ENCODE results near the gene ZNF778.

The ZNF778 gene

DNA sequence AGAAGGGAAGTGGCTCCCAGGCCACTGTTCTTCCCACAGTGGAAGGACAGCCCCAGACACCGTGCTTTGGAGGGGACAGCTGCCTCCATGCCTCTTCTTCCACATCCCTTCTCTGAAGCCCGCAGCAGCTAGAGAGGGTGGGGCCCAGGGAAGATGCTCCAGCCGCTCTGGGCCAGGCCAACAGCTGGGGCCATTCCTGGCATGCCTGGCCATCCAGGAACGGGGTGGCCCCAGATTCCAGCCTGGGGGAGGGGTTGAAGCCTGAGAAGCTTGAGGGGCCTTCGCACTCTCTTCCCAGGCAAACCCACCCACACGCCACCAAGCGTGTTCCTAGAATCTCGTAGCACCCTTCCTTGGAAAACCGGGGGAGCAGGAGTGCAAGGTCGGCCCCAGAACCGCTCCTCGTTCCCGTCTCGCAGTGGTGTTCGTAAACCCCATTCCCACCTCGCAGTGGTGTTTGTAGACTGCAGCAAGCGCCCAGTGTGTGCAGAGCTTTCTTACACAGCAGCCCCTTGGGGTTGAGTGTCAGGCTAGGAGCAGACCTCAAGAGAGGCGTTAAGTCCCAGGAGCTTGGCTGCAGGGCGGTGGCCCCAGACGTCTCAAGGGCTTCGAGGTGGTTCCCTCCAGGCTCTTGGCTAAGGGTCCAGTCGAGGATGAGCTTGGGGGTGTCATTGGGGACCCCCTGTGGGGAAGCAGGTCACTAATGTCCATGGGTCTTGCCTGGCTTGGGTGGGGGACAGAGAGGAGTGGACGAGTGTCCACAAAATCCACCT lies 43.3 kb upstream of the ZNF778 start:
- peaks cover 0 to 97% of the 10 kb centered on the region in 2 donors for H3K27me3 ChIP-seq
- TF ChIP-seq, protein P1, sequence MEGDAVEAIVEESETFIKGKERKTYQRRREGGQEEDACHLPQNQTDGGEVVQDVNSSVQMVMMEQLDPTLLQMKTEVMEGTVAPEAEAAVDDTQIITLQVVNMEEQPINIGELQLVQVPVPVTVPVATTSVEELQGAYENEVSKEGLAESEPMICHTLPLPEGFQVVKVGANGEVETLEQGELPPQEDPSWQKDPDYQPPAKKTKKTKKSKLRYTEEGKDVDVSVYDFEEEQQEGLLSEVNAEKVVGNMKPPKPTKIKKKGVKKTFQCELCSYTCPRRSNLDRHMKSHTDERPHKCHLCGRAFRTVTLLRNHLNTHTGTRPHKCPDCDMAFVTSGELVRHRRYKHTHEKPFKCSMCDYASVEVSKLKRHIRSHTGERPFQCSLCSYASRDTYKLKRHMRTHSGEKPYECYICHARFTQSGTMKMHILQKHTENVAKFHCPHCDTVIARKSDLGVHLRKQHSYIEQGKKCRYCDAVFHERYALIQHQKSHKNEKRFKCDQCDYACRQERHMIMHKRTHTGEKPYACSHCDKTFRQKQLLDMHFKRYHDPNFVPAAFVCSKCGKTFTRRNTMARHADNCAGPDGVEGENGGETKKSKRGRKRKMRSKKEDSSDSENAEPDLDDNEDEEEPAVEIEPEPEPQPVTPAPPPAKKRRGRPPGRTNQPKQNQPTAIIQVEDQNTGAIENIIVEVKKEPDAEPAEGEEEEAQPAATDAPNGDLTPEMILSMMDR (IDR thresholded peaks at IDR 0.05), result no peak
- H3K36me3 ChIP-seq, result no peaks in the 10 kb centered on the region
- no peak for DNase-seq
- H3K9me3 ChIP-seq, result no peaks in the 10 kb centered on the region
- intact Hi-C loops (cut with DNase I; ENCODE audit: low total_unique reads), result no loop called here
- H3K27ac ChIP-seq, result no peak overlapping the region
- peaks cover 0 to 24% (median 16%) of the 10 kb centered on the region in 4 donors for H3K4me1 ChIP-seq
- no peak overlapping the region for H3K4me3 ChIP-seq

DNA sequence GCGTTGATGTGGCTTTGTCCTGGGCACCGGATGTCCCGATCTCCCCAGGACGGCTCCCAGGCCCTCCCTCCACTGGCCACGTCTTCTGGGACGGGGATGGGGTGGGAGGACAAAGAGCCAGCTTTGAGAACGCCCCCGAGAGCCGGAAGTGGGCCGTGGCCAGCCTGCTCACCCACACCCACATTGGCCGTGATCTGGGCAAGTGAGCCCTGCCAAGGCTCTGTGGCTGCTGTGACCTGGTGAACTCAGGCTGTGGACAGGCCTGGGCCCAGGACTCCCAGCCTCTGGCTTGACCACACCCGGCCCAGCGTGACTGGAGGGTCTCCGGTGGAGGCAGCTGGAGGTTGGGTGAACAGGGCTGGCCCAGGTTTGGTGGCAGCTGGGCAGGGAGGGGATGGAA lies 42.6 kb upstream of the ZNF778 start:
- Histone ChIP-seq H3K4me1 (peaks cover 0 to 24% (median 16%) of the 10 kb centered on the region in 4 donors), H3K9me3 (no peaks in the 10 kb centered on the region), H3K27me3 (peaks cover 0 to 97% of the 10 kb centered on the region in 2 donors), H3K27ac (no peak overlapping the region), H3K36me3 (no peaks in the 10 kb centered on the region), H3K4me3 (no peak overlapping the region)
- intact Hi-C loops (cut with DNase I; ENCODE audit: low total_unique reads), result no loop called here
- no peak for DNase-seq
- TF ChIP-seq, protein P1 (IDR thresholded peaks at IDR 0.05), result no peak

DNA sequence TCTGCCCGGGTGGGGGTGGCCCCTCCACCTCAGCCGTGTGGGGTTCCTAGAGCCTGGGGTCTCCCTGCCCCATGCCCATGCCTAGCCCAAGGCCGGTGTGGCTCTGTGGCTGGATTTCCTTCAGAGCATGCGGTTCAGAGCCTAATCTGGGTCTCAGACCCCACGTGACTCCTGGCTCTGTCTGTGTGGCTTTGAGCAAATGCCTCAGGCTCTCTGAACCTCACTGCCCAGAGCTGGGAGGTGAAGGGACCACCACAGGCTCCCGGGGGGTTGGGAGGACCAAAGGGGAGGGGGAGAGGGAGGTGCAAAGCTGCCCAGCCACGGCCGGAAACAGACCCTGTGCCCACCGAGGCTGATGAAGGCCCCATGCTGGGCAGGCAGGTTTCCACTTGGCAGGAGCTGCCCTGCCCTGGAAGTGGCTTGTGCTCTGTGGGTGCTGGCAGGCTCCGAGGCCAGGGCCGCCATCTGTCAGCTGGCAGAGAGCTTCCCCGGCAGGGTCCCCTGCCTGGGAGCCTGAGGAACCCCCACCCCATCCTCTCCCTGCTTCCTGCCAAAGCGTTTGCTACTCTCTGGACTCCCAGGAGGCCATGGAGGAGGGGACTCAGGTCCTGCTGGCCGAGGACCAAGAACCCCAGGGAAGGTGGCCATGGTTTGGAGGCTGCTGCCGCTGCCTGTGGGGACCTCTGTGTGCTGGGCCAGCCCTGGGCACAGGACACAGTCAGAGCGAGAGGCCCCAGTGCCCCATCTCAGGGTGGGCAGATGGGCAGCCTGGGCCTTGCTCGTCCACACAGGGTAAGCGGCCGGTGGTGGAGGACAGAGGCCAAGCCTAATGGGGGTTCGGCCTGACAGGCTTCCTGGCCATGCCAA lies 42.0 kb upstream of the ZNF778 start:
- Histone ChIP-seq H3K27ac (no peak overlapping the region), H3K4me3 (no peak overlapping the region), H3K36me3 (no peaks in the 10 kb centered on the region), H3K27me3 (peaks cover 0 to 97% of the 10 kb centered on the region in 2 donors), H3K9me3 (no peaks in the 10 kb centered on the region), H3K4me1 (peaks cover 0 to 18% (median 14%) of the 10 kb centered on the region in 4 donors)
- intact Hi-C loops (cut with DNase I; ENCODE audit: low total_unique reads), result no loop called here
- DNase-seq, result no peak
- TF ChIP-seq, protein P1 (IDR thresholded peaks at IDR 0.05), result no peak

DNA sequence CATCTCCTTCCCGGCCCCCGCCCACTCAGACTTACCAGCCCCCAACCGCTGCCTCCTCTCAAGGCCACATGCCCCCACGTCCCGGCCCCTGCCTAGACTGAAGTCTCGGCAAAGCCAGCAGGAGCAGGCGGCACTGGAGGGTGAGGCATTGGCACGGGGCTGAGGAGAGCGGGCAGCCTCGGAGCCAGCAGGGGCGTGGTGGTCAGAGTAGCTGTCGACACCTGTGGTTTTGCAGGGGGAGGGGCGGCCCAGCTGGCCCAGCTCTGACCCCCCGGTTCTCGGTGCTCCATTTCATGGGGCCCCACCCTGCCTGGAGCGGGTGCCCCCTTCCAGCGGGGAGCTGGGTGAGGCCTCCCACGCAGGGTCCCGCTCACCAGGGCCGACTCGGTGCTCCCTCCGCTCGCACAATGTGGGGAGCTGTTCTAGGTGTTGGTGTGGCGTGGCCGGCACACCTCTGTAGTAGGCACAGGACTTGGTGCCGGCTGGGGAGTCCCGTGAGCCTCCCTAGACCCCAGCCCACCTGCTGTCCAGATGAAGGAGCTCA lies 41.3 kb upstream of the ZNF778 start:
- H3K27me3 ChIP-seq, result peaks cover 0 to 93% of the 10 kb centered on the region in 2 donors
- TF ChIP-seq, protein P1 (IDR thresholded peaks at IDR 0.05), result no peak
- no peak overlapping the region for H3K4me3 ChIP-seq
- H3K36me3 ChIP-seq, result no peaks in the 10 kb centered on the region
- peaks cover 0 to 11% (median 7%) of the 10 kb centered on the region in 4 donors for H3K4me1 ChIP-seq
- H3K9me3 ChIP-seq, result no peaks in the 10 kb centered on the region
- DNase-seq, result no peak
- no peak overlapping the region for H3K27ac ChIP-seq
- intact Hi-C loops (cut with DNase I; ENCODE audit: low total_unique reads), result no loop called here

DNA sequence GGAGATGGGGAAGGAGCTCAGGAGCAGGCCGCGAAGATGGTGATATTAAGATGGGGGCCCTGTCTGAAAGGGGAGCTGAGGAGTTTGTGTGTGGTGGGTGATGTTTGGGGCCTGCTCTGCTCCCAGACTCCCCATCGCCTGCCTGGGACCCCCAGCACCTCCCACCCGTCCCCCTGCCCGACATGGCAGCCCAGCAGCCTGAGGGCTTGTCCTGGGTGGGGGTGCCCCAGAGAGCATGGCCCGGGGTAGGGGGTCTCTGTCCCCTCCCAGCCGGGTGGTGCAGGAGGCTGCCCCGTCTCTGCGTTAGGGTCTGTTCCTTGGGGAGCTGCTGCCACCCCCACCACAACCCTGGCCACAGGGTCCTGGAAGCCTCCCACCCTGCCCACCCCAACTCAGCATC lies 40.8 kb upstream of the ZNF778 start:
- H3K4me3 ChIP-seq, result no peak overlapping the region
- no peaks in the 10 kb centered on the region for H3K36me3 ChIP-seq
- peaks cover 0 to 6% (median 2%) of the 10 kb centered on the region in 4 donors for H3K4me1 ChIP-seq
- no peaks in the 10 kb centered on the region for H3K9me3 ChIP-seq
- TF ChIP-seq, protein P1 (IDR thresholded peaks at IDR 0.05), result no peak
- no peak overlapping the region for H3K27ac ChIP-seq
- intact Hi-C loops (cut with DNase I; ENCODE audit: low total_unique reads), result no loop called here
- DNase-seq, result no peak
- H3K27me3 ChIP-seq, result peaks cover 0 to 91% of the 10 kb centered on the region in 2 donors
